ENCODE data around the gene NOL11.
"Not testable (repeated sequence)": the region's sequence is repeated elsewhere in the genome, so short reads cannot be mapped to it uniquely, and the experiment has no call there.

The NOL11 gene

DNA sequence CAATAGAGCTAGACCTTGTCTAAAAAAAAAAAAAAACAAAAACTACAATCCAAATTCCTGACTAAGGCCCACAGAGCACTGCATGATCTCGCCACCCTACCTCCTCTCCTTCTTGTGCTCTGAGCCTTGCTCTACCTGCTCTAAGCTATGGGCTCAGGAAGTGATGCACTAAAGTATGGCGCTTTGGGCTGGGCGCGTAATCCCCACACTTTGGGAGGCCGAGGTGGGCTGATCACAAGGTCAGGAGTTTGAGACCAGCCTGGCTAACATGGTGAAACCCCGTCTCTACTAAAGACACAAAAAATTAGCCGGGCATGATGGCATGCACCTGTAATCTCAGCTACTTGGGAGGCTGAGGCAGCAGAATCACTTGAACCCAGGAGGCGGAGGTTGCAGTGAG lies 37.0 kb downstream of the NOL11 start:
- not testable (repeated sequence) for DNase-seq (ENCODE audit: low read depth)

DNA sequence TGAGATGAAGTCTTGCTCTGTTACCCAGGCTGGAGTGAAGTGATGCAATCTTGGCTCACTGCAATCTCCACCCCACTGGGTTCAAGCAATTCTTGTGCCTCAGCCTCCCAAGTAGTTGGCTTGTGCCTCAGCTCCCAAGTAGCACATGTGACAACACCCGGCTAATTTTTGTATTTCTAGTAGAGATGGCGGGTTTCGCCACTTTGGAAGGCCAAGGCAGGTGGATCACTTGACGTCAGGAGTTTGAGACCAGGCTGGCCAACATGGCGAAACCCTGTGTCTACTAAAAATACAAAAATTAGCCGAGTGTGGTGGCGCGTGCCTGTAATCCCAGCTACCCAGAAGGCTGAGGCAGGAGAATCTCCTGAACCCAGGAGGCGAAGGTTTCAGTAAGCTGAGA lies 39.0 kb downstream of the NOL11 start:
- DNase-seq (ENCODE audit: low read depth), result not testable (repeated sequence)

DNA sequence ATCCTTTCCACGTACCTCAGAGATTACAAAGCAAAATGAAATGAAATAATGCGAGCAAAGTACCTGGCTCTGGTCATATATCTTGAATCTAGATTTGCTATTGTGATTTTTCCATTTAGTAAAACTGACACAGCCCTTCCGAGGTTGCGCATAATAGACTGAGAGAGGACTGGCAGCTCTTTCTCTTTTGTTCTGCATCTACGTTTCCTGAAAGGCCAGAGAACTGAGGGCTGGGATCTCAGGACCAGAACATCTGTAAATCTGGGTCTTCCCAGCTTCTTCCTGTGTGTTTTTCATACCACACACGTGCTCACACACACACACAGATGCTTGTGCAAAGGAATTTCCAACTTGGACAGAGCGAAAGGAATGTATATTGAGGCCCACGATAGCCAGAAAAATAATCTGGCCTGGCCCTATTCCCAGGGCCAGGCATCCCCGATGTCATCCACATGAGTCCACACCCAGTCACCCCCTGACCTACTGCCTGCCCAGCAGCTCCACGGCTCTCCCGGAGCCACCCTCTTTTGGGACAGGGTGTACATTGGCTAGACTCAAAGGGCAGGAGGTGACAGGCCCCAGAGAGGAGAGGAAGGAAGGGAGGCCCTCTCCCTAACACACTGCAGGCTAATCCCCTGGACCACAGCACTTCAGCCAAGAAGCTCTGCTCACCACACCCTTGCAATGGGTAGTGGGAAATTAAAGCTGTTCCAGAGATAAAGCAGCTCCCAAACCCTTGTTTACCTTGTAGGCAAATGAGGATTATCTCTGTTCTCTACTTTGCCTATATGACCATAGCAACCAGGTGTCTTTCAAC lies 41.8 kb downstream of the NOL11 start:
- DNase-seq (ENCODE audit: low read depth), result no peak

DNA sequence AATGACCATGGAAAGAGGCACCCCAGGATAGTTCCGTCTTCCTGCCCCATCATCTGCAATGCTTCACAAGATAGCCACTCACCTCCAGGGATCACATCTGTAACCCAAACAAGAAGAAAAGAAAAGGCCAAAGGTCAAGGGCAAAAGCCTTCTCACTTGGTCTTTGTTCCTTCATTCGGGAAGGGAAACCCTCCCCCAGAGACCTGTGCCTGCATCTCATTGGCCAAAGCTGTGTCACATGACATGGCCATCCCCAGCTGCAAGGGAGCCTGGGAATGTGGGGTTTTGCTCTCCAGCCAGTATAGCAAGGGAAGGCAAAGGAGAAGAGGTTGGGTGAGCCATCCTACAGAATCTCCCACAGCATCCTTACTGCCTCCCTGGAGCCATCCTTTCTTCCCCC lies 47.9 kb downstream of the NOL11 start:
- DNase-seq (ENCODE audit: low read depth), result no peak

DNA sequence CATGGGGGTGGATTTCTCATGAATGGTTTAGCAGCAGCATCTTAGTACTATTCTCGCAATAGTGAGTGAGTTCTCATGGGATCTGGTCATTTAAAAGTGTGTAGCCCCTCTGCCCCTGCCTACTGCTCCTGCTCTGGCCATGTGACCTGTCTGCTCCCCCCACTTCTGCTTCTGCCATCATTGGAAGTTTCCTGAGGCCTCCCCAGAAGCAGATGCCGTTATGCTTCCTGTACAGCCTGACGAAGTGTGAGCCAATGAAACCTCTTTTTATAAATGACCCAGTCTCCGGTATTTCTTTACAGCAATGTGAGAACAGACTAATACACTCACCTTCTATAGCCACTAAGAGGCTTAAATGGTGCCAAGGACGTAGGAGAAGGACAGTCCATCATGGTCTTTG lies 51.5 kb downstream of the NOL11 start:
- DNase-seq (ENCODE audit: low read depth), result no peak

DNA sequence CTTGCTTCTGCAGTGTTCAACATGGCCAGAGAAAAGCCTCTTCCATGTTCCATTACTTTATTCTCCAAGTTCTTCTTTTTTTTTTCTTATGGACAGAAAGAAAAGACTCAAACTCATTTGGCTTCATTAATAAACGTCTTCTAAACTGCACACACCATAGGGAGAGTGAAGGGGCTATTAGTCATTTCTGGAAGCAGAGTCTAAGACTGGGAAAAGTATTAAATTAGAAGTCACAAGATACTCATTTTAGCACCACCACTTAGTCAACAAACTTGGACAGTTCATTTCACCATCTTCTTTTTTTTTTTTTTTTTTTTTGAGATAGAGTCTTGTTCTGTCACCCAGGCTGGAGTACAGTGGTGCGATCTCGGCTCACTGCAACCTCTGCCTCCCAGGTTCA lies 52.8 kb downstream of the NOL11 start:
- no peak for DNase-seq (ENCODE audit: low read depth)

DNA sequence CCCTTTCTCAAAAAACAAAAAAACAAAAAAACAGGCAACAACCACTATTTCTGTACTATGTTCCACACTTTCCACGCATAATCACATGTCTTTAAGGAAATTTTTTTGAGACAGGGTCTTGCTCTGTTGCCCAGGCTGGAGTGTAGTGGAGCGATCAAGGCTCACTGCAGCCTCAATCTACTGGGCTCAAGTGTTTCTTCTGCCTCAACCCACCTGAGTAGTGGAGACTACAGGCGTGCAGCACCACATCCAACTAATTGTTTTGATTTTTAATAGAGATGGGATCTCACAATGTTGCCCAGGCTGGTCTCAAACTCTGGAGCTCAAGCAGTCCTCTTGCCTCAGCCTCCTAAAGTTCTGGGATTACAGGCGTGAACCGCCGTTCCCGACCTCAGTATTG lies 54.9 kb downstream of the NOL11 start:
- DNase-seq (ENCODE audit: low read depth), result no peak

DNA sequence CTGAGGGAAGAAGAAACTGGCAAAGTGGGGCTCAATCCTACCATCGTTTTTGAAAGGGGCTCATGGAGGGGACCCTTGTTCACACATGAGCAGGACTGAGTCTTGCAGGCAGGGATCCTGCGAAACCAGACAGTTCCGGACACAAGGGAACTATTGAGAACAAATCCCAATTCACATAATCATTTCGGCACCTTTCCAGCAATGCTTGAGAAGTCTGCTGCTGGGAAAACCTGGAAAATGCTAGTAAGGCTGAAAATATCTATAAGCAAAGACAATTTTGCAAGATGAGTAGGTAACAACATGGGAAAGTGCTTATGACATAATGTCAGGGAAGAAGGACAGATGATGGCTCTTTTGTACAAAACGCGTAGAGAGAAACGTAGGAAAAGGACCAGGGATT lies 55.5 kb downstream of the NOL11 start:
- DNase-seq (ENCODE audit: low read depth), result no peak

DNA sequence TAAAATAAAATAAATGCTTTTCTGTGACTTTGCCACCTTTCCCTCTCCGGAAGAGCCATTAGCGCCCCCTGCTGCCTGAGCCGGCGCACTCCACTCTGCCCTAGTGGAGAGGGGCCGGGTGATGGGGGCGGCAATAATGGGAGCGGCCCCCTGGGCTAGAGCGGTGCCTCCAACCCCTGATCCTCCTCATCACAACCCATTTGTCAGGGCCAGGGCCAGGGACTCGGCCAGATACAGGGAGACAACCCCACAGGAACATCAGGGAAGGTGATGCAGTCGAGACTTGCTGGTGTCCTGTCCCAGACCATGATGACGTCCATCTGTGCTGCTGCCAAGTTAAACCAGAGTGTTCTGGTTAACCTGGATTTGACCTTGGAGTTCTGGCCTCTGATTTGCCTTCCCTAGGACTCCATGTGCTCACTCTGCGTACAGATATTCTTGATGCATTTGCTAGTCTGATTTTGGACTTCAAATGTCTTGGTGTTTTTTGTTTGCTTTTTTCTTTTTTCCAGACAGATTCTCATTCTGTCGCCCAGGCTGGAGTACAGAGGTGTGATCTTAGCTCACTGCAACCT lies 61.4 kb downstream of the NOL11 start:
- no peak for DNase-seq (ENCODE audit: low read depth)

DNA sequence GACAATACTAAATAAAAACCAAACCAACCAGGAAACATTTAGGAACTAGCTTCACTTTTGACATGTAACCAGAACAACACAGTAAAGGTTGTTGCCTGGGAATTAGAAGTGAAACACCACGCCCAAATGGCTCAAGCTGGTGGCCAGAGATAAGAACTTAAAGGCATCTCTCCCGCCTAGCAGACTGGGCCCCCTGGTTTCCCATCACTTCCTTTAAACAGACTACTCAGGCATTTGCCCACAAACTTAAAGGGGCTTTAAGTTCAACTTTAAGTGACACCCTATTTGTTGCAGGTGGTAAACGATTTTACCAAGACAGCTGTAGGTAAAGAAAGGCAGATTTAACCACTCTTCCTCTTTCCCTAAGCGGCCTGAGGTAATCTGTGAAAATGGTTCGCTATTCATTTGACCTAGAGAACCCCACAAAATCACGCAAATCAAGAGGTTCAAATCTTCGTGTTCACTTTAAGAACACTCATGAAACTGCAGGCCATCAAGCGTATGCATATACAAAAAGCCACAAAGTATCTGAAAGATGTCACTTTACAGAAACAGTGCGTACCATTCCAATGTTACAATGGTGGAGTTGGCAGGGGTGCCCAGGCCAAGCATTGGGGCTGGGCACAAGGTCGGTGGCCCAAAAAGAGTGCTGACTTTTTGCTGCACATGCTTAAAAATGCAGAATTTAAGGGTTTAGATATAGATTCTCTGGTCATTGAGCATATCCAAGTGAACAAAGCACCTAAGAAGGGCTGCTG lies 66.8 kb downstream of the NOL11 start:
- DNase-seq (ENCODE audit: low read depth), result no peak

DNA sequence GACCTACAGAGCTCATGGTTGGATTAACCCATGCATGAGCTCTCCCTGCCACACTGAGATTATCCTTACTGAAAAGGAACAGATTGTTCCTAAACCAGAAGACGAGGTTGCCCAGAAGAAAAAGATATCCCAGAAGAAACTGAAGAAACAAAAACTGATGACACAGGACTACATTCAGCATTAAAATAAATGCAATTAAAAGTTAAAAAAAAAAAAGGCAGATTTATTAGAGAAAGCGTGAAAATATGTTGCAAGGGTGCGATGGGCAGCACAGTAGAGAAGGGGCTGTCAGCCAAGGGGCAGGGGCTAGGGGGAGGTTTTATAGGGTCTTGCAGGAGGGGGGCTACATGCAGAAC lies 67.4 kb downstream of the NOL11 start:
- no peak for DNase-seq (ENCODE audit: low read depth)

DNA sequence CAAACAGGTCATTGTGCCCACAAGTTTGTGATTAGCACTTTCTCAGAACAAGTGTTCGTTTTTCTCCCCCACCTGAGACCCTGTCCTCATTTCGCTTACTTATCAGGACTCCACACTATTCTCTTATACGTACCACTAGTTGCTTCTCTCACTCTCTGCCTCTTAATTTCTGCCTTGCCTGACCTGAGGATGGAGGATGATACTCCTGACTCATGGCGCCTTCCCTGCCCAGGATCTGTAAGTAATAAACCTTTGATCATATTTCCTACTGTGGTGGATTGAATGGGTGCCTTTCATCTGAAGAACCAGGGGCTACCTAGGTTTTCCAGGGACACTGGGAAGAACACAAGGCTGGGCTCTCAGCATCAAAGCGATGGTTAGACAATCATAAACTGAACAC lies 67.8 kb downstream of the NOL11 start:
- DNase-seq (ENCODE audit: low read depth), result no peak
